GM12878 (cell line): Measurements from ENCODE around the gene ARID1A. TPM values are rescaled to one million over a fixed set of nuclear protein-coding genes. Genes with fewer than 3 reads are reported as not detected.

ENCODE experiments used
- BACH1 ChIP-seq: fragments of 450-650 bp; IDR thresholded peaks from 2 replicates; pipeline ENCODE4 v1.6.1; 2017; ENCODE audit warnings: mild to moderate bottlenecking, borderline replicate concordance
- BRCA1 ChIP-seq: IDR thresholded peaks from 2 replicates; pipeline ENCODE4 v1.6.1; 2011; ENCODE audit warnings: low read depth, low read length, improper control_type of control experiment
- CTCF ChIP-seq, 3 experiments: IDR thresholded peaks in 2 of 3; conservative IDR thresholded peaks in 1 of 3; 2 replicates each; pipeline ENCODE4 v1.5.1; 2011; ENCODE audit warnings: low read depth in 3 of 3, low read length in 3 of 3, mild to moderate bottlenecking in 3 of 3, control low read depth in 2 of 3, moderate library complexity in 2 of 3, inconsistent platforms in 1 of 3, mixed read lengths in 1 of 3; ENCODE audit not compliant: control insufficient read depth in 2 of 3, insufficient read depth in 1 of 3; ENCODE audit errors: extremely low read depth in 1 of 3
- IKZF2 ChIP-seq, 2 experiments: fragments of 450-650 bp; IDR thresholded peaks; 2 replicates each; pipeline ENCODE4 v1.6.1; 2017; ENCODE audit warnings: mild to moderate bottlenecking in 2 of 2, moderate library complexity in 2 of 2
- IRF4 ChIP-seq: IDR thresholded peaks from 2 replicates; pipeline ENCODE4 v1.6.1; 2011; ENCODE audit warnings: low read depth, low read length
- LARP7 ChIP-seq: fragments of 450-650 bp; IDR thresholded peaks from 2 replicates; pipeline ENCODE4 v1.6.1; 2017; ENCODE audit warnings: mild to moderate bottlenecking
- MLLT1 ChIP-seq: fragments of 450-650 bp; IDR thresholded peaks from 2 replicates; pipeline ENCODE4 v1.6.1; 2016; ENCODE audit warnings: mild to moderate bottlenecking
- NKRF ChIP-seq: fragments of 450-650 bp; conservative IDR thresholded peaks from 2 replicates; pipeline ENCODE4 v1.6.1; 2017; ENCODE audit warnings: mild to moderate bottlenecking, moderate library complexity
- NR2C1 ChIP-seq: fragments of 450-650 bp; IDR thresholded peaks from 2 replicates; pipeline ENCODE4 v1.6.1; 2017; ENCODE audit warnings: antibody characterized with exemption, mild to moderate bottlenecking, moderate library complexity
- PKNOX1 ChIP-seq: fragments of 450-650 bp; IDR thresholded peaks from 2 replicates; pipeline ENCODE4 v1.6.1; 2016; ENCODE audit warnings: mild to moderate bottlenecking
- RELA ChIP-seq: fragments of 450-650 bp; IDR thresholded peaks from 2 replicates; pipeline ENCODE4 v1.8.0; 2014; ENCODE audit warnings: borderline replicate concordance; ENCODE audit not compliant: partially characterized antibody
- SMARCA5 ChIP-seq: fragments of 450-650 bp; IDR thresholded peaks from 2 replicates; pipeline ENCODE4 v1.6.1; 2017; ENCODE audit warnings: mild to moderate bottlenecking
- SRF ChIP-seq, 2 experiments: IDR thresholded peaks; 2 replicates each; pipeline ENCODE4 v1.6.1; 2011; ENCODE audit warnings: low read depth in 2 of 2, low read length in 2 of 2, mild to moderate bottlenecking in 1 of 2, moderate library complexity in 1 of 2
- TAF1 ChIP-seq: IDR thresholded peaks from 2 replicates; pipeline ENCODE4 v1.6.1; 2011; ENCODE audit warnings: mild to moderate bottlenecking, low read depth, low read length, borderline replicate concordance
- ZNF207 ChIP-seq: fragments of 450-650 bp; IDR thresholded peaks from 2 replicates; pipeline ENCODE4 v1.6.1; 2014; ENCODE audit warnings: antibody characterized with exemption, mild to moderate bottlenecking, borderline replicate concordance
- ZNF217 ChIP-seq: fragments of 450-650 bp; IDR thresholded peaks from 2 replicates; pipeline ENCODE4 v1.6.1; 2017; ENCODE audit warnings: antibody characterized with exemption, mild to moderate bottlenecking
- ZNF384 ChIP-seq: IDR thresholded peaks from 2 replicates; pipeline ENCODE4 v1.6.1; 2012; ENCODE audit warnings: low read depth, mild to moderate bottlenecking, low read length, improper control_type of control experiment, borderline replicate concordance
- polyA plus RNA-seq, 11 experiments: library from polyadenylated mRNA; depleted of rRNA in 4 of 11; unstranded in 6 of 11; stranded (reverse) in 5 of 11; fragments of >200 nt; fragmentation: Nextera tagmentation in 4 of 11; fragmentation: Illumina TruSeq in 1 of 11; extraction: Ambion mirVana in 4 of 11; extraction: Trizol in 1 of 11; gene quantifications; 1 replicate in 1 of 11; 2 replicates in 10 of 11; pipeline versions ENCODE4 v1.2.1 to v1.2.3, GENCODE V29; 2011 to 2016; ENCODE audit warnings: inconsistent platforms in 2 of 11, missing spikeins in 2 of 11, low read depth in 1 of 11
- total RNA-seq, 4 experiments: library from RNA; depleted of rRNA in 3 of 4; stranded (reverse); fragments of >200 nt in 3 of 4; fragmentation: Illumina TruSeq in 1 of 4; extraction: Trizol in 1 of 4; gene quantifications; 2 replicates each; pipeline versions ENCODE4 v1.2.1 to v1.2.3, GENCODE V29; 2013 to 2021
- TF ChIP-seq, protein P1 (sequence below): fragments of 450-650 bp; IDR thresholded peaks from 2 replicates; pipeline ENCODE4 v1.6.1; 2017; ENCODE audit warnings: mild to moderate bottlenecking, moderate library complexity

ARID1A gene
- total and polyA plus RNA-seq, 10 of the 15 experiments (the other 5 are each of a cell fraction or from before 2014, with no cell fraction given), result 10.0 to 98.0 (median 23.5) TPM

GRCh38 chr1:26826261-26827105, 130.7 kb downstream of the ARID1A start, which contains the start of gene ZDHHC18 (continued):
- TF ChIP-seq, protein P1, sequence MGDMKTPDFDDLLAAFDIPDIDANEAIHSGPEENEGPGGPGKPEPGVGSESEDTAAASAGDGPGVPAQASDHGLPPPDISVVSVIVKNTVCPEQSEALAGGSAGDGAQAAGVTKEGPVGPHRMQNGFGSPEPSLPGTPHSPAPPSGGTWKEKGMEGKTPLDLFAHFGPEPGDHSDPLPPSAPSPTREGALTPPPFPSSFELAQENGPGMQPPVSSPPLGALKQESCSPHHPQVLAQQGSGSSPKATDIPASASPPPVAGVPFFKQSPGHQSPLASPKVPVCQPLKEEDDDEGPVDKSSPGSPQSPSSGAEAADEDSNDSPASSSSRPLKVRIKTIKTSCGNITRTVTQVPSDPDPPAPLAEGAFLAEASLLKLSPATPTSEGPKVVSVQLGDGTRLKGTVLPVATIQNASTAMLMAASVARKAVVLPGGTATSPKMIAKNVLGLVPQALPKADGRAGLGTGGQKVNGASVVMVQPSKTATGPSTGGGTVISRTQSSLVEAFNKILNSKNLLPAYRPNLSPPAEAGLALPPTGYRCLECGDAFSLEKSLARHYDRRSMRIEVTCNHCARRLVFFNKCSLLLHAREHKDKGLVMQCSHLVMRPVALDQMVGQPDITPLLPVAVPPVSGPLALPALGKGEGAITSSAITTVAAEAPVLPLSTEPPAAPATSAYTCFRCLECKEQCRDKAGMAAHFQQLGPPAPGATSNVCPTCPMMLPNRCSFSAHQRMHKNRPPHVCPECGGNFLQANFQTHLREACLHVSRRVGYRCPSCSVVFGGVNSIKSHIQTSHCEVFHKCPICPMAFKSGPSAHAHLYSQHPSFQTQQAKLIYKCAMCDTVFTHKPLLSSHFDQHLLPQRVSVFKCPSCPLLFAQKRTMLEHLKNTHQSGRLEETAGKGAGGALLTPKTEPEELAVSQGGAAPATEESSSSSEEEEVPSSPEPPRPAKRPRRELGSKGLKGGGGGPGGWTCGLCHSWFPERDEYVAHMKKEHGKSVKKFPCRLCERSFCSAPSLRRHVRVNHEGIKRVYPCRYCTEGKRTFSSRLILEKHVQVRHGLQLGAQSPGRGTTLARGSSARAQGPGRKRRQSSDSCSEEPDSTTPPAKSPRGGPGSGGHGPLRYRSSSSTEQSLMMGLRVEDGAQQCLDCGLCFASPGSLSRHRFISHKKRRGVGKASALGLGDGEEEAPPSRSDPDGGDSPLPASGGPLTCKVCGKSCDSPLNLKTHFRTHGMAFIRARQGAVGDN, result peak; percentile 34; the same call in 1 of the 2 replicates
- TF ChIP-seq IRF4 (no peak), SMARCA5 (peak; percentile 96), BRCA1 (no peak), ZNF384 (no peak), IKZF2 (IDR thresholded peaks at IDR 0.05) (0 out of 4 replicates have a peak, but pooled peaks of 1 of the 2 experiments have one; percentile 14), BACH1 (0 out of 2 replicates have a peak, but pooled peaks have one; percentile 52), TAF1 (peak; percentile 55; the same call in 1 of the 2 replicates), LARP7 (no peak; the same call in 1 of the 2 replicates), PKNOX1 (no peak), MLLT1 (no peak), RELA (peak; percentile 19), NKRF (0 out of 2 replicates have a peak, but pooled peaks have one; percentile 23), CTCF (IDR thresholded peaks at IDR 0.05 in 2 of 3, conservative IDR thresholded peaks at IDR 0.05 in 1 of 3; ENCODE audit: control insufficient read depth in 2 of 3, extremely low read depth in 1 of 3, insufficient read depth in 1 of 3, low read depth in 3 of 3, low read length in 3 of 3) (peak; percentile 31 to 64 (median 54); a peak in 5 of 6 replicates), SRF (IDR thresholded peaks at IDR 0.05; ENCODE audit: low read depth in 2 of 2, low read length in 2 of 2) (0 out of 4 replicates have a peak, but pooled peaks of 1 of the 2 experiments have one; percentile 4), ZNF217 (0 out of 2 replicates have a peak, but pooled peaks have one; percentile 35), ZNF207 (no peak), NR2C1 (0 out of 2 replicates have a peak, but pooled peaks have one; percentile 14)
